HPDE6-E6E7 (cell line): Measurements from ENCODE around the gene SCTR.

Experiments
- DNase-seq: peaks from one replicate; pipeline ENCODE4 v3.0.0; 2011; ENCODE audit warnings: missing footprints; ENCODE audit errors: extremely low spot score

The SCTR gene

GRCh38 chr2:119523952-119524694 lies at the start of gene SCTR:
TSS of gene SCTR (minus strand) at chr2:119524483. CDS start at chr2:119524226, 257 bp downstream.
- DNase-seq, result no peak

GRCh38 chr2:119567292-119567691 lies 43.0 kb upstream of the SCTR start:
- DNase-seq, result no peak

GRCh38 chr2:119565481-119565880 lies 41.2 kb upstream of the SCTR start:
- DNase-seq, result no peak

- DNase-seq, result no peak
These were observed 29.5 kb upstream of the SCTR start for GRCh38 chr2:119553687-119554344.

GRCh38 chr2:119552902-119553301 lies 28.6 kb upstream of the SCTR start:
- no peak for DNase-seq

- no peak for DNase-seq
These were observed 26.6 kb upstream of the SCTR start for GRCh38 chr2:119550856-119551255.

- no peak for DNase-seq
These were observed 26.1 kb upstream of the SCTR start for GRCh38 chr2:119550346-119550745.

GRCh38 chr2:119549241-119549640 lies 25.0 kb upstream of the SCTR start:
- no peak for DNase-seq

- no peak for DNase-seq
These were observed 24.3 kb upstream of the SCTR start for GRCh38 chr2:119548516-119549120.

- DNase-seq, result no peak
These were observed 22.1 kb upstream of the SCTR start for GRCh38 chr2:119546447-119546767.

GRCh38 chr2:119545754-119546446 lies 21.6 kb upstream of the SCTR start:
- no peak for DNase-seq

GRCh38 chr2:119544939-119545475 lies 20.7 kb upstream of the SCTR start:
- DNase-seq, result no peak

GRCh38 chr2:119544075-119544938 lies 20.0 kb upstream of the SCTR start, which contains the start of gene CFAP221:
TSS of gene CFAP221 (plus strand) at chr2:119544449. CDS start at chr2:119546132, 1,683 bp downstream.
- DNase-seq, result peak; percentile 76

GRCh38 chr2:119541476-119541875 lies 17.2 kb upstream of the SCTR start:
- no peak for DNase-seq

- no peak for DNase-seq
These were observed 13.5 kb upstream of the SCTR start for GRCh38 chr2:119537792-119538191.

- DNase-seq, result no peak
These were observed 12.4 kb upstream of the SCTR start for GRCh38 chr2:119536707-119537106.

- no peak for DNase-seq
These were observed 11.9 kb upstream of the SCTR start for GRCh38 chr2:119536211-119536610.

GRCh38 chr2:119533560-119533959 lies 9.3 kb upstream of the SCTR start:
- DNase-seq, result no peak

- no peak for DNase-seq
These were observed 7.0 kb upstream of the SCTR start for GRCh38 chr2:119531292-119531691.

GRCh38 chr2:119527999-119528398 lies 3.7 kb upstream of the SCTR start:
- no peak for DNase-seq

- DNase-seq, result no peak
These were observed 1.3 kb upstream of the SCTR start for GRCh38 chr2:119525614-119526013.
